A673 (cell line): ENCODE results near the gene FAM120B. TPM values are rescaled to one million over a fixed set of nuclear protein-coding genes. Genes with fewer than 3 reads are reported as not detected.

Source experiments
- BruUV-seq: library from RNA; stranded (reverse); fragments of 400-500 nt; replicated peaks from 2 replicates; lab custom pipeline; 2021; lab: Mats Ljungman, UMichigan
- CTCF ChIA-PET: fragments of 300-600 bp; sonication (Branson Sonifier 250); formaldehyde crosslinking; loops from one replicate; lab custom pipeline; 2022; ENCODE audit warnings: antibody characterized with exemption; lab: Charles Lee
- POLR2A ChIA-PET: fragments of 300-600 bp; sonication (Branson Sonifier 250); formaldehyde crosslinking; loops from one replicate; lab custom pipeline; 2022; ENCODE audit warnings: antibody characterized with exemption; ENCODE audit not compliant: low non-redundant PET; lab: Charles Lee
- DNase-seq: peaks from one replicate; pipeline ENCODE4 v3.0.0-alpha.2; 2015; ENCODE audit warnings: low spot score
- H3K27ac ChIP-seq: fragments of 200-600 bp; sonication (generic); 2 replicates; pipeline ENCODE4 v1.5.1; 2016; ENCODE audit warnings: mixed run types, low read depth, mild to moderate bottlenecking, mixed read lengths, antibody characterized with exemption, low read length; ENCODE audit not compliant: poor library complexity, severe bottlenecking
- H3K27me3 ChIP-seq: fragments of 200-600 bp; sonication (generic); replicated peaks from 2 replicates; pipeline ENCODE4 v1.6.1; 2017; ENCODE audit warnings: mixed run types, low read depth, mild to moderate bottlenecking, mixed read lengths, antibody characterized with exemption, low read length; ENCODE audit not compliant: insufficient read depth, poor library complexity
- H3K36me3 ChIP-seq: fragments of 200-600 bp; sonication (generic); 2 replicates; pipeline ENCODE4 v1.6.1; 2016; ENCODE audit warnings: mixed run types, mild to moderate bottlenecking, mixed read lengths, antibody characterized with exemption, low read length; ENCODE audit not compliant: insufficient read depth, poor library complexity, severe bottlenecking
- H3K4me1 ChIP-seq: fragments of 200-600 bp; sonication (generic); 2 replicates; pipeline ENCODE4 v1.6.1; 2017; ENCODE audit warnings: mixed run types, mild to moderate bottlenecking, mixed read lengths, antibody characterized with exemption, low read length; ENCODE audit not compliant: insufficient read depth, poor library complexity, severe bottlenecking
- H3K4me3 ChIP-seq: fragments of 200-600 bp; sonication (generic); 2 replicates; pipeline ENCODE4 v1.5.1; 2016; ENCODE audit warnings: low read depth, mixed run types, mild to moderate bottlenecking, mixed read lengths, low read length; ENCODE audit not compliant: poor library complexity, severe bottlenecking
- H3K9me3 ChIP-seq: fragments of 200-600 bp; sonication (generic); 2 replicates; pipeline ENCODE4 v1.6.1; 2016; ENCODE audit warnings: mixed run types, low read depth, mild to moderate bottlenecking, mixed read lengths, antibody characterized with exemption, low read length; ENCODE audit not compliant: poor library complexity, severe bottlenecking
- EZH2 ChIP-seq: fragments of 200-600 bp; sonication (generic); IDR thresholded peaks from 2 replicates; pipeline ENCODE4 v1.6.1; 2017; ENCODE audit warnings: borderline replicate concordance, low read depth, mild to moderate bottlenecking, mixed read lengths, antibody characterized with exemption, low read length; ENCODE audit not compliant: poor library complexity, severe bottlenecking
- intact Hi-C: fragments of 100-400 bp; cut with micrococcal nuclease; formaldehyde crosslinking; loops from one replicate; pipeline ENCODE4 v1.10.0; 2022; ENCODE audit not compliant: unreplicated experiment
- total RNA-seq: library from RNA; stranded (reverse); gene quantifications from 2 replicates; pipeline ENCODE4 v1.2.3, GENCODE V29; 2021
- TF ChIP-seq, protein P1 (sequence below): fragments of 300-800, 200-600 bp; sonication (generic); conservative IDR thresholded peaks from 2 replicates; pipeline ENCODE4 v1.5.1; 2017; ENCODE audit warnings: low read depth, mild to moderate bottlenecking, antibody characterized with exemption, low read length, moderate library complexity, mixed read lengths

The FAM120B gene
- total RNA-seq, 1 experiment from 2014 or later = 31.6 TPM

DNA sequence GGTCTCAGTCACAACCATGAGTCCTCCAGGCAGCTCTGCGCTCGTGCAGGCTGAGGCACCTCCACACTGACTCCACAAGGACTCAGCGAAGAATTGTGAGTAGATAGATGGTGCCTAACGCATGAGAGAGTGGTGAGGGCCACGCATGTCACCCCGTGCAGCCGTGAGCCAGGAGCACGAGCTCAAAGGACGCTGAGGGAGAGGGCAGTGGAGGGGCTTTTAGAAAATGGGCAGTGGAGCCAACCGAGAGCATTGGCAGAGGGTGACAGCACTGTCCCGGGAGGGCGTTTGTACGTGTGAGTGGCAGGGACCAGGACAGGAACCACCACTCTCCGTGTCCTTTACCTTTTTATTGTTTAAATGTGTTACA is 141.0 kb downstream of the FAM120B start:
- TF ChIP-seq EZH2 = no peak
- TF ChIP-seq, protein P1, sequence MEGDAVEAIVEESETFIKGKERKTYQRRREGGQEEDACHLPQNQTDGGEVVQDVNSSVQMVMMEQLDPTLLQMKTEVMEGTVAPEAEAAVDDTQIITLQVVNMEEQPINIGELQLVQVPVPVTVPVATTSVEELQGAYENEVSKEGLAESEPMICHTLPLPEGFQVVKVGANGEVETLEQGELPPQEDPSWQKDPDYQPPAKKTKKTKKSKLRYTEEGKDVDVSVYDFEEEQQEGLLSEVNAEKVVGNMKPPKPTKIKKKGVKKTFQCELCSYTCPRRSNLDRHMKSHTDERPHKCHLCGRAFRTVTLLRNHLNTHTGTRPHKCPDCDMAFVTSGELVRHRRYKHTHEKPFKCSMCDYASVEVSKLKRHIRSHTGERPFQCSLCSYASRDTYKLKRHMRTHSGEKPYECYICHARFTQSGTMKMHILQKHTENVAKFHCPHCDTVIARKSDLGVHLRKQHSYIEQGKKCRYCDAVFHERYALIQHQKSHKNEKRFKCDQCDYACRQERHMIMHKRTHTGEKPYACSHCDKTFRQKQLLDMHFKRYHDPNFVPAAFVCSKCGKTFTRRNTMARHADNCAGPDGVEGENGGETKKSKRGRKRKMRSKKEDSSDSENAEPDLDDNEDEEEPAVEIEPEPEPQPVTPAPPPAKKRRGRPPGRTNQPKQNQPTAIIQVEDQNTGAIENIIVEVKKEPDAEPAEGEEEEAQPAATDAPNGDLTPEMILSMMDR = no peak

DNA sequence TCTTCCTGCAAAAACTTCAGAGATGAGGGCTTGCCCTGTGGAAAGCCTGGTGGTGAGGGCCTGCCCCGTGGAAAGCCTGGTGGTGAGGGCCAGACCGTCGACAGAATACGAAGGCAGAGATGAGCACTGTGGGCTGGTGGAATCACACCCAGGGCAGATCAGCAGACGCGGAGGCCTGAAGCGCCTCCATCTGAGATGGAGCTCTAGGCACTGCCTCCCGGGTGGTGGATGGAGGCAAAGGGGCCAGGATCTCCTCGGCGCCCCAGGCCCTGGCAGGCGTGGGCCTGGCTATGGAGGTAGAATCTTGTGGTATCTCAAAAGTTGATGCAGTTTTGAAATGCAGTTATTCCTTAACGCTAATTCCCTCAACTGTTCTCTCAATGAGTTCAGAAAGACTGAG is 141.8 kb downstream of the FAM120B start:
- Histone ChIP-seq H3K4me1 (no peaks in the 10 kb centered on the region), H3K27ac (no peak overlapping the region), H3K36me3 (no peaks in the 10 kb centered on the region), H3K4me3 (no peak overlapping the region), H3K27me3 (no peaks in the 10 kb centered on the region), H3K9me3 (no peaks in the 10 kb centered on the region)
- TF ChIP-seq EZH2 = no peak
- TF ChIP-seq, protein P1 = no peak
- intact Hi-C loops = no loop called here
- CTCF ChIA-PET = no interaction called here
- POLR2A ChIA-PET = no interaction called here
- no peak for DNase-seq
- BruUV-seq = no TSS peak

More for the DNA sequence above, 141.0 kb downstream of the FAM120B start:
- no peak overlapping the region for H3K4me3 ChIP-seq
- H3K4me1 ChIP-seq = no peaks in the 10 kb centered on the region
- H3K9me3 ChIP-seq = no peaks in the 10 kb centered on the region
- BruUV-seq = no TSS peak
- ChIA-PET POLR2A (no interaction called here), CTCF (no interaction called here)
- no peak overlapping the region for H3K27ac ChIP-seq
- H3K27me3 ChIP-seq = no peaks in the 10 kb centered on the region
- no peak for DNase-seq
- intact Hi-C loops = no loop called here
- no peaks in the 10 kb centered on the region for H3K36me3 ChIP-seq

DNA sequence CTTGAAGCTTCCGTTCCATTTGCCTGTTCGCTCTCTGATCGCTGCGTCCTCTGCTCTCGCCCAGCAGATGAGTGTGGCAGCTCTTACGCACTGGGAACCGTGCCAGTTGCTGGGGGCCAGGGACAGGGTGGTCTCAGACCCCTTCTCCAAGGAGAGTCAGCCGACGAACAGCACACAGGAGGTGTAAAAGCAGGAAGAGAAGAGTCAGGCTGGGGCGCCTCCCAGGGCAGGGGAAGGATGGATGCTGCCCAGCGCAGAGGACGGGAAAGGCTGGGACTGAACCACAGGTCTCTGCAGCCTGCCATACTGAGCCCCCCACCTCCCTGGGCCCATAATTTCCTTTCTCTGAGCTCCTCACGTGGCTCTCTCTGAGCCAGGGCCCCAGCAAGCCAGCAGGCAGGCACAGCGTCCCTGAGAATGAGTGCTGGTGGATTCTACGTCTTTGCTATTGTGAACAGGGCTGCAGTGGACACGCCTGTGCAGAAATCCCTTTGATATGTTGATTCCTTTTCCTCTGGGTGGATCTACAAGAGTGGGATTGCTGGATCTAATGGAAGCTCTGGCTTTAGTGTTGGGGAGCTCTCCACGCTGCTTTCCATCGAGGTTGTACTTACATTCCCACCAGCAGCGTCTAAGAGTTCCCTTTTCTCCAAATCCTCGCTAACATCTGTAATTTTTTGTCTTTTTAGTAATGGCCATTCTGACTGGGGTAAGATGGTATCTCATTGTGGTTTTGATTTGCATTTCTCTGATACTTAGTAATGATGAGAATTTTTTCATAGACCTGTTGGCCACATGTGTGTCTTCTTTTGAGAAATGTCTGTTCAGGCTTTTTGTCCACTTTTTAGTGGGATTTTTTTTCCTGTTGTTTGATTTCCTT is 142.4 kb downstream of the FAM120B start:
- intact Hi-C loops = no loop called here
- Histone ChIP-seq H3K27me3 (no peaks in the 10 kb centered on the region), H3K4me3 (no peak overlapping the region), H3K27ac (no peak overlapping the region), H3K9me3 (no peaks in the 10 kb centered on the region), H3K36me3 (no peaks in the 10 kb centered on the region), H3K4me1 (no peaks in the 10 kb centered on the region)
- POLR2A ChIA-PET = no interaction called here
- TF ChIP-seq, protein P1 = no peak
- TF ChIP-seq EZH2 = no peak
- BruUV-seq = no TSS peak
- no peak for DNase-seq
- CTCF ChIA-PET = no interaction called here
